CD4-positive, alpha-beta T cell treated with Interleukin-21 for 1 hour (primary cell): Measurements from ENCODE around the gene RAB40B.

Experiments
- DNase-seq: peaks from one replicate; pipeline ENCODE4 v3.0.0-alpha.2; 2020

The RAB40B gene

GRCh38 chr17:82648165-82648668 lies 50.3 kb downstream of the RAB40B start, which contains the start of gene WDR45B:
Gene WDR45B (minus strand): TSS chr17:82648444. CDS start chr17:82648340, 104 bp downstream.
- DNase-seq: peak; percentile 90

GRCh38 chr17:82647593-82648164 lies 50.8 kb downstream of the RAB40B start:
- DNase-seq: peak; percentile 56

- no peak for DNase-seq
Measured at GRCh38 chr17:82645516-82645915, 53.0 kb downstream of the RAB40B start.

GRCh38 chr17:82644148-82644547 lies 54.4 kb downstream of the RAB40B start:
- DNase-seq: no peak

GRCh38 chr17:82642022-82642421 lies 56.5 kb downstream of the RAB40B start:
- DNase-seq: no peak

- DNase-seq: no peak
Measured at GRCh38 chr17:82640036-82640435, 58.5 kb downstream of the RAB40B start.

- DNase-seq: no peak
Measured at GRCh38 chr17:82639628-82640027, 58.9 kb downstream of the RAB40B start.

- DNase-seq: no peak
Measured at GRCh38 chr17:82638183-82638773, 60.2 kb downstream of the RAB40B start.

GRCh38 chr17:82636626-82637598 lies 61.6 kb downstream of the RAB40B start:
- no peak for DNase-seq

- no peak for DNase-seq
Measured at GRCh38 chr17:82633343-82633742, 65.2 kb downstream of the RAB40B start.

- DNase-seq: no peak
Measured at GRCh38 chr17:82632451-82632850, 66.0 kb downstream of the RAB40B start.

- DNase-seq: no peak
Measured at GRCh38 chr17:82631544-82631943, 67.0 kb downstream of the RAB40B start.

- no peak for DNase-seq
Measured at GRCh38 chr17:82630212-82630611, 68.3 kb downstream of the RAB40B start.

- no peak for DNase-seq
Measured at GRCh38 chr17:82629748-82630147, 68.8 kb downstream of the RAB40B start.

- no peak for DNase-seq
Measured at GRCh38 chr17:82627405-82627804, 71.1 kb downstream of the RAB40B start.

GRCh38 chr17:82623707-82624106 lies 74.8 kb downstream of the RAB40B start:
- no peak for DNase-seq

GRCh38 chr17:82619641-82620040 lies 78.9 kb downstream of the RAB40B start:
- no peak for DNase-seq

GRCh38 chr17:82619211-82619610 lies 79.3 kb downstream of the RAB40B start:
- no peak for DNase-seq

- DNase-seq: no peak
Measured at GRCh38 chr17:82616021-82616711, 82.3 kb downstream of the RAB40B start.

GRCh38 chr17:82615084-82616020 lies 83.1 kb downstream of the RAB40B start:
- no peak for DNase-seq

GRCh38 chr17:82614095-82614631 lies 84.3 kb downstream of the RAB40B start:
- no peak for DNase-seq
